Measurements from ENCODE around the gene LRP2.

DNA sequence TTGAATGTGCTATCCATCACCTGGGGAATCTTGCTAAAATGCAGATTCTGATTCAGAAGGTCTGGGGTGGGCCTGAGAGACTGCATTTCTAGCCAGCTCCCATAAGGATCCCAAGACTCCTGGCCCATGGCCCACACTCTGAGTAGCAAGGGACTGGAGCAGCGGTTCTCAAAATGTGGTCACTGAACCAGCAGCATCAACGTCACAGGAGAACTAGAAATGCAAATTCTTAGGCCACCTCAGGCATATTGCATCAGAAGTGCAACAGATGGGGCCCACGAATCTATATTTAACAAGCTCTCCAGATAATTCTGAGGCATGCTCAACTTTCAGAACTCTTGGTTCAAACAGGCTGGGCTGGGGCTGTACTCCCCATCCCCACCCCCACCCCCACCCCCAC lies 218.3 kb downstream of the LRP2 start:
- TF ChIP-seq ZNF416 (tag by site-specific recombination; IDR thresholded peaks at IDR 0.05) (no peak), ZNF701 (tag by site-specific recombination; IDR thresholded peaks at IDR 0.05) (no peak)

All from HEK293 (cell line).